HG03064 (cell line): ENCODE measurements around the gene LRRFIP1.

Experiments
- ATAC-seq: cut with Tn5 transposase; IDR thresholded peaks from one replicate; pipeline ENCODE4 v1.9.1; 2021; ENCODE audit warnings: low read depth; ENCODE audit not compliant: unreplicated experiment

Gene LRRFIP1

DNA sequence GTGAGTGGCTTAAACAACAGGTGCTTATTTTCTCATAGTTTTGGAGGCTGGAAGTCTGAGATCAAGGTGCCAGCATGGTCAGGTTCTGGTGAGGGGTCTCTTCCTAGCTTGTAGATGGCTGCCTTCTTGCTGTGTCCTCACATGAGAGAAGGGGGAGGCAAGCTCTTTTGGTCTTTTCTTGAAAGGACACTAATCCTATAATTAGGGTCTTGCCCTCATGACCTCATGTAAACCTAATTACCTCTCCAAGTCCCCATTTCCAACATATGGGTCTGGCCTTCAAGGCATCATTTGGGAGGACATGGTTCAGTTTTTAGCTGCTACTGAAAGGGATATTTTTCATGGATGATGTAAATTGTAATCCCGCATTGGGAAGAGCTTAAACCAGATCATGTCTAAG, 189.1 kb downstream of the LRRFIP1 start:
- ATAC-seq, result no peak

DNA sequence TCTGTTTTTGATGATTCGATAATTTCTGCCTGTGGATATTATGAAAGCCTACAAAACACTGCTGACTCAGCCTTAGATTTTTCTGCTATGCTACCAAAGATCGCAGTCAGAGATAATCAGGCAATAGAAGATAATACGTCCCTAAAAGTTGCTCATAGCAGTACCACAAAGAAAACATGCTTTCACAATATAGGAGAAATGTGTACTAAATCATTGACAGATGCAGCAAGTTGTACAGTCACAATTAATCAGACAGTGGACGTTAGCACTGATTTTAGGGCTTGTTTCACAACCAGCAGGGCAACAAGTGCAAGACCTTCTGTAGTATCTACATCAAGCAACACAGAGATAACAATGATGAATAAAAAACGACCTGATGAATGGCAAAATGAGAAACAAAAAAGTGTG, 190.7 kb downstream of the LRRFIP1 start:
- ATAC-seq, result no peak

DNA sequence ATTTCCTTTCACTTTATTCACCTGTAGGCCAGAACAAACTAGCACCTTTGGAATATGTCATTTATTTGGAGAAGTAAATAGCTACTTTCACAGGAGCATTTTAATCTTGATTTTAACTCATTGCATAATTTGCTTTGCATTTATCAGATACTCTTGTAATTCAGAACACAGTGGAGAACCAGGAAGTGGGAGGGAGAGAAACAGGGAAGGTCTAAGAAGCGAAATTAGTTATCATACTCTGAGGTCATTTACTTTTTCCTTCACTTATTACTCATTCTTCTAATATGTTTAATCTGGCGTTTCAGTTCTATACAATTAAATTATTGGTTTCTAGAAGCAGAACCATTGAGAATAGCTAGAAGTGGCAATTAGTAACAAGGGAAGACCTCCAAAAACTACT, 191.8 kb downstream of the LRRFIP1 start:
- no peak for ATAC-seq

DNA sequence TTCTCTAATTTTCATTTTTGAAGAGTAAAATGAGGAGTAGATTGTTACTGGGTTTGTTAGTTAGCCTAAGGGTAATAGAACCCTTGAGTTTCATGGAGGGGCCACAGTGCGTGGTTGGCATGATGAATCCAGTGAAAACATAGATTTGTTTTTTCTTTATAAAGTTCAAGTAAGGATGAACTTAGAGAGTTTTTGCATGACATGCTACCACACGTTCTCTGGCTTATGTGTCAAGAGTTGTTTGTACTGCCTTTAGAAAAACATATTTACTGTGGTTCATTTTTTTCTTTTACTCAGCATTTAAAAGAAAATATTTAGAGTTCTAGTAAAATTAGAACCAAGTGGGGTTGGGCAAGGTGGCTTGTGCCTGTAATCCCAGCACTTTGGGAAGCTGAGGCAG, 193.0 kb downstream of the LRRFIP1 start:
- no peak for ATAC-seq

- ATAC-seq, result no peak
These were observed 196.2 kb downstream of the LRRFIP1 start for GRCh38 chr2:237823544-237823943.

- ATAC-seq, result no peak
These were observed 196.7 kb downstream of the LRRFIP1 start for GRCh38 chr2:237824085-237824484.

DNA sequence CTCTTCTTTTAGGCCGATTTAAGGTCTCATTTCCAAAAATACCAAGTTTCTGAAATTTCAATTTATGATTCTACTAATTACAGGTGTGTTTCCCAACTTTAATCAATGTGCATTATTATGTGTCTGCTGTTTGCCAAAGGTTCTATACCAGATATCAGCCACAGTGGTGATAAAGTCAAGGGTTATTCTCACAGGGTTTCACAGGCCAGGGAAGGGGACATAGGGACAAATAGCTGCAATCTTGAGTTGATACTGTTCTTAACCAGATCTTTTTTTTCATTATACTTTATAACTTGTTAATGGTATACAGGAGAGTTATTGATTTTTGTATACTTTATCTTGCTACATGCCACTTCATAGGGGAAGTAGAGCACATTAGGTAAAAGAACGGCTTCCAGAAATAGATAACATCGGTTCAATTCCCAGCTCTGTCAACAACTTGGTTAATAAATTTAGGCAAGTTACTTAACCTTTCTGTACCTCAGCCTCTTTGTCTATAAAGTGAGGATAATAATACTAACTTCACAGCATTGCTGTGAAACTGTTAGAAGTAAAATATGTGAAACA, 200.1 kb downstream of the LRRFIP1 start:
- ATAC-seq, result no peak
